HT-29 (cell line): ENCODE results near the gene KIF2A. TPM values are rescaled to one million over a fixed set of nuclear protein-coding genes. Genes with fewer than 3 reads are reported as not detected.

Source experiments
- DNase-seq: peaks from one replicate; pipeline ENCODE4 v3.0.0-alpha.2; 2015; ENCODE audit warnings: low spot score
- total RNA-seq: library from RNA; depleted of rRNA; stranded (reverse); fragments of >200 nt; shearing (Covaris generic); gene quantifications from 2 replicates; pipeline ENCODE4 v1.2.3, GENCODE V29; 2014; rRNA removed

KIF2A gene
- 14.9 and 15.4 TPM in 2 replicates for total RNA-seq

- DNase-seq = peak; percentile 94
Observed at GRCh38 chr5:62305715-62306322, at the start of gene KIF2A. Gene KIF2A (plus strand): TSS chr5:62306206. CDS start chr5:62306473, 267 bp downstream.

GRCh38 chr5:62257020-62257367, 49.0 kb upstream of the KIF2A start:
- DNase-seq = no peak

- DNase-seq = no peak
Observed at GRCh38 chr5:62258654-62259053, 47.4 kb upstream of the KIF2A start.

- DNase-seq = no peak
Observed at GRCh38 chr5:62259699-62260250, 46.2 kb upstream of the KIF2A start.

GRCh38 chr5:62260513-62260912, 45.5 kb upstream of the KIF2A start:
- no peak for DNase-seq

- DNase-seq = no peak
Observed at GRCh38 chr5:62263401-62263800, 42.6 kb upstream of the KIF2A start.

GRCh38 chr5:62265648-62266112, 40.3 kb upstream of the KIF2A start:
- DNase-seq = no peak

- no peak for DNase-seq
Observed at GRCh38 chr5:62266573-62266972, 39.4 kb upstream of the KIF2A start.

- peak; percentile 88 for DNase-seq
Observed at GRCh38 chr5:62268234-62268633, 37.8 kb upstream of the KIF2A start.

- DNase-seq = no peak
Observed at GRCh38 chr5:62268792-62269191, 37.2 kb upstream of the KIF2A start.

GRCh38 chr5:62271370-62271769, 34.6 kb upstream of the KIF2A start:
- DNase-seq = no peak

GRCh38 chr5:62271870-62272269, 34.1 kb upstream of the KIF2A start:
- DNase-seq = no peak

- DNase-seq = no peak
Observed at GRCh38 chr5:62273687-62274086, 32.3 kb upstream of the KIF2A start.

GRCh38 chr5:62275581-62275980, 30.4 kb upstream of the KIF2A start:
- no peak for DNase-seq

- DNase-seq = no peak
Observed at GRCh38 chr5:62281411-62281810, 24.6 kb upstream of the KIF2A start.

GRCh38 chr5:62282064-62282463, 23.9 kb upstream of the KIF2A start:
- no peak for DNase-seq

GRCh38 chr5:62283005-62283404, 23.0 kb upstream of the KIF2A start:
- DNase-seq = no peak

GRCh38 chr5:62283861-62284260, 22.1 kb upstream of the KIF2A start:
- DNase-seq = no peak

- no peak for DNase-seq
Observed at GRCh38 chr5:62284946-62285891, 20.8 kb upstream of the KIF2A start.

- DNase-seq = no peak
Observed at GRCh38 chr5:62286834-62287233, 19.2 kb upstream of the KIF2A start.

GRCh38 chr5:62287237-62287636, 18.8 kb upstream of the KIF2A start:
- no peak for DNase-seq

GRCh38 chr5:62288118-62288517, 17.9 kb upstream of the KIF2A start:
- DNase-seq = no peak

- no peak for DNase-seq
Observed at GRCh38 chr5:62289813-62290212, 16.2 kb upstream of the KIF2A start.
